ENCODE data around the gene PIK3R6. TPM values are rescaled to one million over a fixed set of nuclear protein-coding genes. Genes with fewer than 3 reads are reported as not detected.

PIK3R6 gene
- total and polyA plus RNA-seq, 10 of the 15 experiments (the other 5 are each of a cell fraction or from before 2014, with no cell fraction given): 6.7 to 146 (median 68.2) TPM

GRCh38 chr17:8893059-8893458 lies 25.6 kb upstream of the PIK3R6 start:
- Histone ChIP-seq H3K9me3 (replicated peaks; ENCODE audit: control insufficient read depth, insufficient read depth, low read length) (no peaks in the 10 kb centered on the region), H3K4me2 (ENCODE audit: control insufficient read depth, insufficient read depth) (peak overlapping the region; percentile 85), H3K79me2 (ENCODE audit: control insufficient read depth, insufficient read depth, low read length) (peaks cover 8% of the 10 kb centered on the region; the same call in 1 of the 2 replicates), H3K4me1 (ENCODE audit: control insufficient read depth, insufficient read depth, low read length) (peaks cover 52% of the 10 kb centered on the region), H4K20me1 (ENCODE audit: control insufficient read depth, insufficient read depth) (no peaks in the 10 kb centered on the region), H3K36me3 (ENCODE audit: control insufficient read depth in 2 of 2, insufficient read depth in 2 of 2, low read length in 1 of 2) (peaks cover 6 to 31% of the 10 kb centered on the region in 2 experiments; a peak in 3 of 4 replicates), H3K4me3 (no peak overlapping the region; the same call in 1 of the 2 replicates), H3K27ac (ENCODE audit: control insufficient read depth, insufficient read depth) (peak overlapping the region; percentile 98), H3K27me3 (replicated peaks in 1 of 2; ENCODE audit: control insufficient read depth in 2 of 2, insufficient read depth in 2 of 2, low read length in 1 of 2) (no peaks in the 10 kb centered on the region), H3K9ac (ENCODE audit: control insufficient read depth, insufficient read depth, low read length) (peak overlapping the region; percentile 76), H2AFZ (ENCODE audit: control insufficient read depth, low read depth, low read length) (no peak overlapping the region)
- ChIA-PET CTCF (interaction anchor here (0.6 to 11.1 kb wide), 11 partner anchors 26 to 147 kb away, joined by 3 to 162 read pairs (median 10); partner anchors contain the start of gene PIK3R6), POLR2A (interaction anchor here (0.8 to 8.2 kb wide), 7 partner anchors 18 to 71 kb away, joined by 3 to 74 read pairs (median 4); partner anchors contain the start of gene PIK3R6), RAD21 (ENCODE audit: unreplicated experiment) (interaction anchor here (0.6 to 7.7 kb wide), 16 partner anchors 26 to 108 kb away, joined by 3 to 115 read pairs (median 9); partner anchors contain the start of genes PIK3R5 and PIK3R6), SMC1A (ENCODE audit: uncharacterized antibody, unreplicated experiment) (interaction anchor here (0.8 to 13.6 kb wide), 16 partner anchors 8 to 130 kb away, joined by 3 to 208 read pairs (median 9); partner anchors contain the start of genes PIK3R5 and PIK3R6)
- FAIRE-seq (no peak), DNase-seq (ENCODE audit: low read depth, low spot score) (no peak), ATAC-seq (no peak)
- in situ Hi-C loops (cut with MboI): no loop called here
- intact Hi-C loops (cut with micrococcal nuclease; ENCODE audit: unreplicated experiment): loop anchor here (5.0 to 10.0 kb wide), 2 partner anchors 86 to 478 kb away; no protein-coding TSS in a partner anchor
- 47% methylated on average over 3 of the region's 3 CpGs for WGBS (ENCODE audit: insufficient coverage, insufficient replicate concordance, low lambda C conversion rate, missing lambda C conversion rate)
- no TSS peak for BruUV-seq (replicated peaks)
- TF ChIP-seq KLF5 (IDR thresholded peaks at IDR 0.05; ENCODE audit: partially characterized antibody) (no peak), ESRRA (IDR thresholded peaks at IDR 0.05; ENCODE audit: low read length) (no peak), SMAD1 (IDR thresholded peaks at IDR 0.05; ENCODE audit: low read depth, partially characterized antibody) (no peak), BCL3 (IDR thresholded peaks at IDR 0.05; ENCODE audit: borderline replicate concordance, insufficient read depth, low read depth, low read length, poor library complexity, severe bottlenecking) (no peak), POLR2AphosphoS5 (IDR thresholded peaks at IDR 0.05; ENCODE audit: low read length) (no peak), SKIL (IDR thresholded peaks at IDR 0.05; ENCODE audit: low read depth, poor library complexity, severe bottlenecking) (no peak), POLR2AphosphoS2 (IDR thresholded peaks at IDR 0.05; ENCODE audit: low read depth, low read length) (no peak), SMAD5 (IDR thresholded peaks at IDR 0.05; ENCODE audit: low read depth) (no peak), YBX1 (IDR thresholded peaks at IDR 0.05) (no peak), ZNF592 (IDR thresholded peaks at IDR 0.05) (no peak), BACH1 (IDR thresholded peaks at IDR 0.05; ENCODE audit: borderline replicate concordance) (no peak), NR2F1 (conservative IDR thresholded peaks at IDR 0.05) (peak; percentile 32; the same call in 1 of the 2 replicates), PKNOX1 (IDR thresholded peaks at IDR 0.05) (no peak), FOXK2 (IDR thresholded peaks at IDR 0.05) (no peak), MTA3 (IDR thresholded peaks at IDR 0.05; ENCODE audit: borderline replicate concordance, low read length) (no peak)

Data from GM12878 (cell line).